ENCODE data around the gene DAAM2.

DAAM2 gene

DNA sequence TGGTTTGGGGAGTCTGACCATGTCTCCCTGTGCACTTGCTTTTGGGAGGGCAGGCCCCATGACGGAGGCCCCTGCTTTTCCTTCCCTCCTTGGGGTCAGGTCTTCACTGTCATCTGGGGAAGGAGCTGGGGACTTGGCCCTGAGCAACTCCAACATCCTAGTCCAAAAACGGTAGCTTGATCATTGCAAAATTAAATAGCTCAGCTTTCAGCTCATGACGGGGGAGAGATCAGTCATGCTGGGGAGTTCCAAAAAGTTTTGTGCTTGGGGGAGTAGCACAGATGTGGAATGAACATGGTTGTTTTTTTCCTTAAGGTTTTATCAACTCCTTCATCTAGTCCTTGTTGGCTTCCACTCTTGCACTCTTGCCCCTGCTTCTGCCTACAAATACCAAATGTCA is 81.3 kb downstream of the DAAM2 start:
- Histone ChIP-seq H3K36me3 (no peaks in the 10 kb centered on the region), H3K27me3 (no peaks in the 10 kb centered on the region; the same call in none of the 2 replicates), H3K4me3 (ENCODE audit: low read depth, low read length) (no peak overlapping the region), H3K9me3 (no peaks in the 10 kb centered on the region; the same call in 1 of the 2 replicates), H3K4me1 (no peaks in the 10 kb centered on the region)
- no peak for DNase-seq
- no peak for TF ChIP-seq CTCF (IDR thresholded peaks at IDR 0.05; ENCODE audit: low read depth, low read length)

- H3K4me3 ChIP-seq (ENCODE audit: low read depth, low read length) = no peak overlapping the region
- DNase-seq = no peak
- H3K9me3 ChIP-seq = no peaks in the 10 kb centered on the region; the same call in 1 of the 2 replicates
- no peaks in the 10 kb centered on the region for H3K36me3 ChIP-seq
- TF ChIP-seq CTCF (IDR thresholded peaks at IDR 0.05; ENCODE audit: low read depth, low read length) = no peak
- H3K27me3 ChIP-seq = no peaks in the 10 kb centered on the region; the same call in none of the 2 replicates
- no peaks in the 10 kb centered on the region for H3K4me1 ChIP-seq
Measured at GRCh38 chr6:39876111-39876510, 83.9 kb downstream of the DAAM2 start.

GRCh38 chr6:39876826-39877225 is 84.7 kb downstream of the DAAM2 start:
- DNase-seq = no peak
- no peaks in the 10 kb centered on the region; the same call in none of the 2 replicates for H3K27me3 ChIP-seq
- no peaks in the 10 kb centered on the region; the same call in 1 of the 2 replicates for H3K9me3 ChIP-seq

DNA sequence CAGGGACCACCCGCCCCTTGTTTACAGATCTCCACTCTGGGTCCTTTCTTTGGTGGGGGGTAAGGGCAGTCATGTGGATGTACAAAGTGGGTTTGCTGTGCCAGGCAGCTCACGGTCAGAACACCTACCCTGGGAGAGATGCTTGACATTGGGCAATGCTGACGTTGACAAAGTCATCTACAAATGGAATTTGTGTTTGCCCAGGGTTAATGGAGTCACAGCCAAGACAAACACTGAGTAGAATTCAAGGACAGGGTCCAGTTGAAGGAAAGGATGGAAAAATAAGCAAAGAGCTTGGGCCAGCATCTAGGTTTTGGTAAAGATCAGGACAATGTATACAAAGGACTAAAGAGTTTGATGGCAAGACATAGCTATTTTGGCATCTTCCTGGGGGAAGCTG is 87.4 kb downstream of the DAAM2 start:
- DNase-seq = no peak
- no peak for TF ChIP-seq CTCF (IDR thresholded peaks at IDR 0.05; ENCODE audit: low read depth, low read length)
- no peaks in the 10 kb centered on the region for H3K4me1 ChIP-seq

More at GRCh38 chr6:39876826-39877225, 84.7 kb downstream of the DAAM2 start:
- no peaks in the 10 kb centered on the region for H3K4me1 ChIP-seq
- H3K36me3 ChIP-seq = no peaks in the 10 kb centered on the region
- no peak for TF ChIP-seq CTCF (IDR thresholded peaks at IDR 0.05; ENCODE audit: low read depth, low read length)
- no peak overlapping the region for H3K4me3 ChIP-seq (ENCODE audit: low read depth, low read length)

GRCh38 chr6:39880594-39880993 is 88.4 kb downstream of the DAAM2 start:
- Histone ChIP-seq H3K9me3 (no peaks in the 10 kb centered on the region), H3K4me3 (ENCODE audit: low read depth, low read length) (no peak overlapping the region), H3K27me3 (no peaks in the 10 kb centered on the region; the same call in 1 of the 2 replicates), H3K36me3 (no peaks in the 10 kb centered on the region), H3K4me1 (no peaks in the 10 kb centered on the region)
- no peak for DNase-seq
- TF ChIP-seq CTCF (IDR thresholded peaks at IDR 0.05; ENCODE audit: low read depth, low read length) = no peak

More for the DNA sequence above, 87.4 kb downstream of the DAAM2 start:
- Histone ChIP-seq H3K9me3 (no peaks in the 10 kb centered on the region; the same call in 1 of the 2 replicates), H3K36me3 (no peaks in the 10 kb centered on the region), H3K27me3 (no peaks in the 10 kb centered on the region; the same call in 1 of the 2 replicates), H3K4me3 (ENCODE audit: low read depth, low read length) (no peak overlapping the region)

DNA sequence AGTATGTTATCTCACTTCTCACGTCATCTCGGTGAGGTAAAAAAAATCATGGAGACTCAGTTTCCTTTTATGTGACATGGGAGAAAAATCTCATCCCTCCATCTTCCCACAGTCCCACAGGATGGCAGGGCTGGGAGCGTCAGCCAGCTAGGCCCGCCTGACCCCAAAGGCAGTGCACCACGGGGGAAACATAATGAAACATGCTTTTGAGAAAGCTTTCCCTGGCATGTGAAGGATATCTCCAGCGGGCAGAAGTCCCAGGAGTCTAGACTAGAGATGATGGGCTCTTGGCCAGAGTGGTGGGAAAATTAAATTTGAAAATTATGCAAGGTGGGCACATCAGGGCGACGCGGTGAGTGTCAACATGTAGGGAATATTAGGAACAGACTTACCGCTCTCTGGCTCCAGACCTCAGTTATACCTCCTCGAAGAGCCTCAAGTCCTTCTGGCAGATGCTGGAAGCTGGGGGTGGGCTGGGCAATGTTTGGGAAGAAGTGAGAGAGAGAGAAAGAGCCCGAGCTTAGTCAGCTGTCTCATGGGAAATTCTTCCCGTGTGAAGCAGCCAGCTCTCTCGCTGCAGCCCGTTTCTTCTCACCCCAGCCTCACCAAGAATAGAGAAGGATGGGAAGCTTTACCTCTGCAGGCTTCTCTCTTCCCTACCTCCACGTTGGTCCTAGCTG is 89.8 kb downstream of the DAAM2 start:
- Histone ChIP-seq H3K4me1 (no peaks in the 10 kb centered on the region), H3K36me3 (no peaks in the 10 kb centered on the region), H3K27me3 (no peaks in the 10 kb centered on the region; the same call in 1 of the 2 replicates), H3K9me3 (no peaks in the 10 kb centered on the region), H3K4me3 (ENCODE audit: low read depth, low read length) (no peak overlapping the region)
- no peak for DNase-seq
- no peak for TF ChIP-seq CTCF (IDR thresholded peaks at IDR 0.05; ENCODE audit: low read depth, low read length)

Measured in BE2C (cell line).